Endothelial cell of umbilical vein (primary cell): ENCODE data around the gene C12orf76. TPM values are rescaled to one million over a fixed set of nuclear protein-coding genes. Genes with fewer than 3 reads are reported as not detected.
"Not testable (repeated sequence)": the region's sequence is repeated elsewhere in the genome, so short reads cannot be mapped to it uniquely, and the experiment has no call there.

Experiments
- BruUV-seq: library from RNA; stranded (reverse); fragments of 400-500 nt; replicated peaks from 2 replicates; lab custom pipeline; 2021; lab: Mats Ljungman, UMichigan
- CTCF ChIA-PET: fragments of 300-600, 350-600 bp; sonication (Branson Sonifier 250); formaldehyde crosslinking; loops from one replicate; lab custom pipeline; 2021; ENCODE audit warnings: antibody characterized with exemption, inconsistent platforms; lab: Charles Lee
- POLR2A ChIA-PET: fragments of 300-600, 350-600 bp; sonication (Branson Sonifier 250); formaldehyde crosslinking; loops from one replicate; lab custom pipeline; 2021; ENCODE audit warnings: antibody characterized with exemption, inconsistent platforms; lab: Charles Lee
- DNase-seq: peaks from one replicate; pipeline ENCODE4 v3.0.0-alpha.2; 2011; ENCODE audit warnings: low read depth, low spot score
- FAIRE-seq: peaks from 2 replicates; lab custom pipeline; 2011; peaks lifted over from hg19 to GRCh38; lab: Jason Lieb, UNC
- H2AFZ ChIP-seq: 2 replicates; pipeline ENCODE4 v1.6.0; 2012; ENCODE audit warnings: low read depth, low read length, control low read depth, inconsistent platforms
- H3K27ac ChIP-seq: 2 replicates; pipeline ENCODE4 v1.5.1; 2011; ENCODE audit warnings: low read depth, mild to moderate bottlenecking, control low read depth, low read length, moderate library complexity; ENCODE audit not compliant: insufficient read depth
- H3K27me3 ChIP-seq, 2 experiments: 2 replicates each; pipeline versions ENCODE4 v1.6.0 to v1.6.1; 2011; ENCODE audit warnings: low read length in 2 of 2, mixed read lengths in 1 of 2; ENCODE audit not compliant: control insufficient read depth in 2 of 2, insufficient read depth in 2 of 2
- H3K36me3 ChIP-seq, 2 experiments: 2 replicates in 1 of 2; 3 replicates in 1 of 2; pipeline ENCODE4 v1.5.1; 2011; ENCODE audit warnings: low read length in 2 of 2, mild to moderate bottlenecking in 1 of 2, moderate library complexity in 1 of 2; ENCODE audit not compliant: control insufficient read depth in 2 of 2, insufficient read depth in 2 of 2; ENCODE audit errors: extremely low read depth in 1 of 2
- H3K4me1 ChIP-seq: 3 replicates; pipeline ENCODE4 v1.5.1; 2011; ENCODE audit warnings: mild to moderate bottlenecking, low read length; ENCODE audit not compliant: control insufficient read depth, insufficient read depth; ENCODE audit errors: extremely low read depth
- H3K4me2 ChIP-seq: 2 replicates; pipeline ENCODE4 v1.6.1; 2011; ENCODE audit warnings: low read length, control low read depth, mixed read lengths; ENCODE audit not compliant: insufficient read depth
- H3K4me3 ChIP-seq, 3 experiments: fragments of 200-600 bp in 1 of 3; sonication (generic), shearing (Covaris generic) in 1 of 3; replicated peaks in 1 of 3; 2 replicates each; pipeline ENCODE4 v1.5.1; 2011 to 2016; ENCODE audit warnings: control low read depth in 3 of 3, low read length in 3 of 3, mild to moderate bottlenecking in 2 of 3, inconsistent platforms in 1 of 3, low read depth in 1 of 3, moderate library complexity in 1 of 3; ENCODE audit not compliant: insufficient read depth in 1 of 3
- H3K79me2 ChIP-seq: 2 replicates; pipeline ENCODE4 v1.6.0; 2012; ENCODE audit warnings: low read length, inconsistent platforms; ENCODE audit not compliant: control insufficient read depth, insufficient read depth
- H3K9ac ChIP-seq: replicated peaks from 2 replicates; pipeline ENCODE3; 2011; ENCODE audit warnings: low read length, control low read depth; ENCODE audit not compliant: insufficient read depth; ENCODE audit errors: extremely low read depth
- H3K9me1 ChIP-seq: replicated peaks from 3 replicates; pipeline ENCODE4 v1.6.0; 2011; ENCODE audit warnings: mild to moderate bottlenecking, low read length; ENCODE audit not compliant: control insufficient read depth, insufficient read depth; ENCODE audit errors: extremely low read depth
- H3K9me3 ChIP-seq: replicated peaks from 2 replicates; pipeline ENCODE4 v1.5.1; 2012; ENCODE audit warnings: low read length, inconsistent platforms; ENCODE audit not compliant: control insufficient read depth, insufficient read depth
- H4K20me1 ChIP-seq: replicated peaks from 2 replicates; pipeline ENCODE3; 2011; ENCODE audit warnings: mild to moderate bottlenecking, low read length; ENCODE audit not compliant: control insufficient read depth, insufficient read depth; ENCODE audit errors: extremely low read depth
- CTCF ChIP-seq, 2 donors: IDR thresholded peaks; 1 replicate in 1 of 2; 2 replicates in 1 of 2; pipeline ENCODE4 v1.5.1; 2011; ENCODE audit warnings: low read length in 2 of 2, mild to moderate bottlenecking in 2 of 2, moderate library complexity in 2 of 2, control low read depth in 1 of 2, inconsistent platforms in 1 of 2, low read depth in 1 of 2; ENCODE audit not compliant: insufficient read depth in 1 of 2; ENCODE audit errors: extremely low read depth in 1 of 2
- EZH2 ChIP-seq: IDR thresholded peaks from 2 replicates; pipeline ENCODE4 v1.6.1; 2012; ENCODE audit warnings: borderline replicate concordance, low read depth, mild to moderate bottlenecking, moderate library complexity, low read length, inconsistent platforms; ENCODE audit not compliant: severe bottlenecking
- FOS ChIP-seq: IDR thresholded peaks from 2 replicates; pipeline ENCODE4 v1.6.1; 2011; ENCODE audit warnings: mild to moderate bottlenecking, low read length, moderate library complexity, borderline replicate concordance; ENCODE audit not compliant: insufficient read depth
- GATA2 ChIP-seq: IDR thresholded peaks from 2 replicates; pipeline ENCODE4 v1.7.0; 2011; ENCODE audit warnings: low read depth, mild to moderate bottlenecking, moderate library complexity, mixed read lengths, low read length; ENCODE audit not compliant: insufficient read length, insufficient read depth
- JUN ChIP-seq: IDR thresholded peaks from 2 replicates; pipeline ENCODE4 v1.6.1; 2011; ENCODE audit warnings: borderline replicate concordance, low read depth; ENCODE audit not compliant: insufficient read length, insufficient read depth
- MAX ChIP-seq: IDR thresholded peaks from 2 replicates; pipeline ENCODE4 v1.6.1; 2011; ENCODE audit not compliant: insufficient read depth, insufficient read length
- MYC ChIP-seq: IDR thresholded peaks from one replicate; pipeline ENCODE4 v1.6.1; 2011; ENCODE audit warnings: mild to moderate bottlenecking, low read depth, low read length
- POLR2A ChIP-seq: IDR thresholded peaks from 2 replicates; pipeline ENCODE4 v1.6.1; 2012; ENCODE audit warnings: low read depth, mild to moderate bottlenecking, control low read depth, low read length
- POLR2AphosphoS5 ChIP-seq: IDR thresholded peaks from 2 replicates; pipeline ENCODE4 v1.6.1; 2012; ENCODE audit warnings: low read depth, mild to moderate bottlenecking, control low read depth, low read length, moderate library complexity; ENCODE audit not compliant: insufficient read depth
- dilution Hi-C: fragments of 300-500 bp; cut with MboI; formaldehyde crosslinking; loops from one replicate; pipeline ENCODE4 v1.15.0; 2019; ENCODE audit warnings: low sequenced_read_pairs; ENCODE audit not compliant: extremely low pct_ligation_motif_present
- intact Hi-C: fragments of 100-400 bp; cut with micrococcal nuclease; formaldehyde crosslinking; loops from one replicate; pipeline ENCODE4 v1.10.0; 2022
- polyA plus RNA-seq, 4 experiments: library from polyadenylated mRNA; depleted of rRNA in 3 of 4; stranded (reverse) in 3 of 4; unstranded in 1 of 4; fragments of >200 nt; gene quantifications; 2 replicates each; pipeline versions ENCODE4 v1.2.1 to v1.2.3, GENCODE V29; 2011 to 2012; ENCODE audit warnings: missing spikeins in 1 of 4
- total RNA-seq: library from RNA; stranded (reverse); gene quantifications from 2 replicates; pipeline ENCODE4 v1.2.3, GENCODE V29; 2021

The C12orf76 gene
- total and polyA plus RNA-seq, 2 donors (not counting 3 experiments of a cell fraction or from before 2014, with no cell fraction given), result 13.4 to 17.1 TPM

GRCh38 chr12:110058875-110059615 lies 10.7 kb upstream of the C12orf76 start:
- dilution Hi-C loops (no loop called here), intact Hi-C loops (no loop called here)
- no peaks in the 10 kb centered on the region for H3K79me2 ChIP-seq
- POLR2A ChIA-PET, result no interaction called here
- H3K4me1 ChIP-seq, result peaks cover 15% of the 10 kb centered on the region
- H2AFZ ChIP-seq, result no peak overlapping the region
- H3K9me3 ChIP-seq, result no peaks in the 10 kb centered on the region
- H3K36me3 ChIP-seq, result no peaks in the 10 kb centered on the region
- no peaks in the 10 kb centered on the region for H3K27me3 ChIP-seq
- no TSS peak for BruUV-seq
- no peak for FAIRE-seq
- DNase-seq, result no peak
- H3K9me1 ChIP-seq, result no peaks in the 10 kb centered on the region
- no peaks in the 10 kb centered on the region for H4K20me1 ChIP-seq
- CTCF ChIA-PET, result no interaction called here
- H3K9ac ChIP-seq, result no peak overlapping the region
- no peak overlapping the region for H3K27ac ChIP-seq
- H3K4me3 ChIP-seq, result no peak overlapping the region
- no peak overlapping the region for H3K4me2 ChIP-seq
- TF ChIP-seq CTCF (IDR thresholded peaks at IDR 0.05; ENCODE audit: extremely low read depth in 1 of 2, insufficient read depth in 1 of 2, low read depth in 1 of 2, low read length in 2 of 2) (no peak), POLR2AphosphoS5 (no peak), FOS (no peak), EZH2 (no peak), MAX (no peak), MYC (no peak), GATA2 (no peak), JUN (no peak), POLR2A (no peak)

- POLR2A ChIA-PET, result not testable (repeated sequence)
Observed at GRCh38 chr12:110056643-110057042, 8.3 kb upstream of the C12orf76 start.

More at GRCh38 chr12:110056643-110057042, 8.3 kb upstream of the C12orf76 start:
- H3K27me3 ChIP-seq, H3K79me2 ChIP-seq, H3K9ac ChIP-seq, BruUV-seq, intact Hi-C loops, dilution Hi-C loops, H2AFZ ChIP-seq, H3K9me1 ChIP-seq, H3K36me3 ChIP-seq, H4K20me1 ChIP-seq, DNase-seq, H3K27ac ChIP-seq, H3K9me3 ChIP-seq, H3K4me3 ChIP-seq, H3K4me2 ChIP-seq: not testable (repeated sequence)
- H3K4me1 ChIP-seq, result peaks cover 15% of the 10 kb centered on the region
- peak; percentile 69 for FAIRE-seq
- CTCF ChIA-PET, result interaction anchor here (1.2 to 1.4 kb wide), 2 partner anchors 32 to 168 kb away, joined by 3 to 4 read pairs; no protein-coding TSS in a partner anchor
